HCT116 (cell line): Measurements from ENCODE around the gene NCR3LG1. TPM values are rescaled to one million over a fixed set of nuclear protein-coding genes. Genes with fewer than 3 reads are reported as not detected.

ENCODE experiments used
- ATAC-seq: fragments of 200-7000 bp; cut with Tn5 transposase; 2 replicates; pipeline ENCODE4 v1.9.1; 2020; ENCODE audit warnings: mild to moderate bottlenecking, moderate library complexity
- Bru-seq: library from RNA; stranded (reverse); fragments of 400-500 nt; gene quantifications from one replicate; lab custom pipeline; 2021; lab: Mats Ljungman, UMichigan
- BruChase-seq, 2 experiments: library from RNA; stranded (reverse); fragments of 400-500 nt; gene quantifications; one replicate each; lab custom pipeline; 2021; lab: Mats Ljungman, UMichigan
- BruUV-seq: library from RNA; stranded (reverse); fragments of 400-500 nt; replicated peaks from 2 replicates; lab custom pipeline; 2021; lab: Mats Ljungman, UMichigan
- CTCF ChIA-PET: fragments of 300-600 bp; sonication (Branson Sonifier 250); formaldehyde crosslinking; loops from one replicate; lab custom pipeline; 2021; ENCODE audit warnings: antibody characterized with exemption; lab: Charles Lee
- POLR2A ChIA-PET: fragments of 300-600, 350-600 bp; sonication (Branson Sonifier 250); formaldehyde crosslinking; loops from one replicate; lab custom pipeline; 2021; ENCODE audit warnings: antibody characterized with exemption; lab: Charles Lee
- RAD21 ChIA-PET, 2 experiments: fragments of 300-600 bp; sonication (Branson Sonifier 250); formaldehyde crosslinking; loops; one replicate each; lab custom pipeline; 2023; ENCODE audit warnings: low total read pairs in 2 of 2; ENCODE audit not compliant: uncharacterized antibody in 2 of 2, unreplicated experiment in 2 of 2, low non-redundant PET in 1 of 2; lab: Charles Lee
- DNase-seq: peaks from one replicate; pipeline ENCODE4 v3.0.0-alpha.2; 2010; ENCODE audit warnings: low read depth, low spot score
- H2AFZ ChIP-seq: fragments of 200-600 bp; shearing (Covaris generic), sonication (generic); 2 replicates; pipeline ENCODE4 v1.6.1; 2017; ENCODE audit warnings: low read depth, mixed run types, mixed read lengths, antibody characterized with exemption, low read length; ENCODE audit not compliant: poor library complexity, severe bottlenecking
- H3K27ac ChIP-seq: 2 replicates; pipeline ENCODE4 v1.5.1; 2012; ENCODE audit warnings: low read depth, low read length
- H3K27me3 ChIP-seq: fragments of 200-600 bp; sonication (generic); 2 replicates; pipeline ENCODE4 v1.6.1; 2016; ENCODE audit warnings: mixed run types, low read length, mixed read lengths; ENCODE audit not compliant: insufficient read depth
- H3K36me3 ChIP-seq, 2 experiments: fragments of 200-500 bp in 1 of 2; fragments of 200-600 bp in 1 of 2; sonication (Bioruptor generic) in 1 of 2; sonication (generic) in 1 of 2; 2 replicates each; pipeline versions ENCODE4 v1.5.1 to v1.6.1; 2014 to 2016; ENCODE audit warnings: low read length in 2 of 2, inconsistent platforms in 1 of 2, mixed read lengths in 1 of 2, mixed run types in 1 of 2; ENCODE audit not compliant: insufficient read depth in 2 of 2, control insufficient read depth in 1 of 2
- H3K4me1 ChIP-seq, 2 experiments: fragments of 200-600 bp in 1 of 2; sonication (generic) in 1 of 2; 2 replicates each; pipeline versions ENCODE4 v1.5.1 to v1.6.1; 2012 to 2017; ENCODE audit warnings: low read length in 2 of 2, inconsistent platforms in 1 of 2, mild to moderate bottlenecking in 1 of 2, mixed read lengths in 1 of 2, mixed run types in 1 of 2, moderate library complexity in 1 of 2; ENCODE audit not compliant: insufficient read depth in 2 of 2, control insufficient read depth in 1 of 2
- H3K4me2 ChIP-seq: fragments of 200-600 bp; sonication (generic); 2 replicates; pipeline ENCODE4 v1.6.1; 2017; ENCODE audit warnings: mixed run types, low read length, mixed read lengths
- H3K4me3 ChIP-seq, 2 experiments: fragments of 200-600 bp in 1 of 2; sonication (generic) in 1 of 2; replicated peaks in 1 of 2; 2 replicates each; pipeline ENCODE4 v1.5.1; 2011 to 2016; ENCODE audit warnings: low read length in 2 of 2, control low read depth in 1 of 2, low read depth in 1 of 2, mild to moderate bottlenecking in 1 of 2, mixed read lengths in 1 of 2, mixed run types in 1 of 2
- H3K79me2 ChIP-seq: fragments of 200-600 bp; sonication (generic); 2 replicates; pipeline ENCODE4 v1.6.1; 2017; ENCODE audit warnings: mild to moderate bottlenecking, mixed run types, low read length, moderate library complexity, mixed read lengths; ENCODE audit not compliant: insufficient read depth
- H3K9ac ChIP-seq: fragments of 200-600 bp; sonication (generic); 2 replicates; pipeline ENCODE4 v1.6.1; 2016; ENCODE audit warnings: low read length, mixed read lengths
- H3K9me2 ChIP-seq: fragments of 200-600 bp; sonication (generic), shearing (Covaris generic); 2 replicates; pipeline ENCODE4 v1.6.1; 2017; ENCODE audit warnings: mixed run types, mild to moderate bottlenecking, moderate library complexity; ENCODE audit not compliant: insufficient read depth
- H3K9me3 ChIP-seq, 2 experiments: fragments of 200-500 bp in 1 of 2; fragments of 200-600 bp in 1 of 2; sonication (Bioruptor generic) in 1 of 2; sonication (generic) in 1 of 2; 2 replicates each; pipeline ENCODE4 v1.6.1; 2014 to 2017; ENCODE audit warnings: low read length in 2 of 2, mixed read lengths in 2 of 2, inconsistent platforms in 1 of 2, low read depth in 1 of 2, mild to moderate bottlenecking in 1 of 2, mixed run types in 1 of 2, moderate library complexity in 1 of 2; ENCODE audit not compliant: control insufficient read depth in 1 of 2, insufficient read depth in 1 of 2
- H4K20me1 ChIP-seq: fragments of 200-600 bp; sonication (generic), shearing (Covaris generic); 2 replicates; pipeline ENCODE4 v1.6.1; 2017; ENCODE audit warnings: mixed run types, mild to moderate bottlenecking, moderate library complexity; ENCODE audit not compliant: insufficient read depth
- SP1 ChIP-seq: IDR thresholded peaks from 2 replicates; pipeline ENCODE4 v1.6.1; 2012; ENCODE audit warnings: low read depth
- SRF ChIP-seq: IDR thresholded peaks from 2 replicates; pipeline ENCODE4 v1.6.1; 2012; ENCODE audit warnings: low read depth
- intact Hi-C: fragments of 100-400 bp; cut with micrococcal nuclease; formaldehyde crosslinking; loops from 2 replicates; pipeline ENCODE4 v1.10.0; 2022
- long read RNA-seq: library from polyadenylated mRNA; unstranded; transcript quantifications from one replicate; pipeline ENCODE4 v2.0.0, GENCODE V29; 2021; ENCODE audit not compliant: unreplicated experiment
- polyA plus RNA-seq: library from polyadenylated mRNA; unstranded; fragments of >200 nt; gene quantifications from 2 replicates; pipeline ENCODE4 v1.2.1, GENCODE V29; 2012; ENCODE audit warnings: missing spikeins
- total RNA-seq: library from RNA; stranded (reverse); gene quantifications from one replicate; pipeline ENCODE4 v1.2.1, GENCODE V29; 2021; ENCODE audit not compliant: unreplicated experiment
- TF ChIP-seq, protein P1 (sequence below): IDR thresholded peaks from 2 replicates; pipeline ENCODE4 v1.6.1; 2012; ENCODE audit warnings: low read depth

NCR3LG1 gene, protein sequence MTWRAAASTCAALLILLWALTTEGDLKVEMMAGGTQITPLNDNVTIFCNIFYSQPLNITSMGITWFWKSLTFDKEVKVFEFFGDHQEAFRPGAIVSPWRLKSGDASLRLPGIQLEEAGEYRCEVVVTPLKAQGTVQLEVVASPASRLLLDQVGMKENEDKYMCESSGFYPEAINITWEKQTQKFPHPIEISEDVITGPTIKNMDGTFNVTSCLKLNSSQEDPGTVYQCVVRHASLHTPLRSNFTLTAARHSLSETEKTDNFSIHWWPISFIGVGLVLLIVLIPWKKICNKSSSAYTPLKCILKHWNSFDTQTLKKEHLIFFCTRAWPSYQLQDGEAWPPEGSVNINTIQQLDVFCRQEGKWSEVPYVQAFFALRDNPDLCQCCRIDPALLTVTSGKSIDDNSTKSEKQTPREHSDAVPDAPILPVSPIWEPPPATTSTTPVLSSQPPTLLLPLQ
- total RNA-seq (1.5 TPM), Bru-seq, nascent RNA (percentile 46 among the genes with signal in this experiment), BruChase-seq, experiment 1, labeled RNA remaining after a 6-hour chase (percentile 76 among the genes with signal in this experiment), BruChase-seq, experiment 2, labeled RNA remaining after a 2-hour chase (percentile 62 among the genes with signal in this experiment)
- 0.66 and 0.87 TPM in 2 replicates for polyA plus RNA-seq
- long read RNA-seq, partial matches to known transcripts = 0 of 1 reads
- long read RNA-seq, other reads (novel, unspliced or antisense) = 1 of 1 reads

DNA sequence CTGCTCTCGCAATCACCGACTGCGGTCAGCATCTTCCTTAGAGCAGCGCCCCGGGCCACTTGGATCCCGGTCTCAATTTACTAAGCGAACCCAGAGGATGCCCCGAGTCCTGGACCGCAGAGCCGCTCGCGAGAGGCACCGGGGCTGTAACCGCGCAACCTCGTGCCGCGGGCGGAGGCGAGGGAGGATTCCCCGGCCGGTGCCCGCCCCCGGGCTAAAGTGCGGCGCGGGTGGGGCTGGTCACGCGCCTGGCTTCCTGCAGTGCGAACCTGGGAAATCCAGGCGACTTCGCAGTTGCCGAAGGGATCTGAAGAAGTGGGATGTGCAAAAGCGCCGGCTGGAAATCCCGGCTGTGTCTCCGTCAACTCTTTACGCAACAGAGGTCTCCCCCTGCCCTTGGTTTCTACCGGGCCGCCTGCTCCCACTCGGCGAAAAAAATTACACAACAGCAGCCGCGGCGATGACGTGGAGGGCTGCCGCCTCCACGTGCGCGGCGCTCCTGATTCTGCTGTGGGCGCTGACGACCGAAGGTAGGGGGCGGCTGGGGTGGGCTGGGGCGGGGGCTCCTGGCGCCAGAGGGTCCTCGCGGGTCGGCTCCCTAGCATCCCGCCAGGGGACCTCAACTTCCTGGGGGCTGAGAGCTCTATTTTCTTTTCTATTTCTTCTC is at the start of gene NCR3LG1:
NCR3LG1 (plus strand) TSS at position 291 of the 667 bp plus-strand sequence; CDS start at position 461, 170 bp downstream.
- no peak within 1 kb of the TSS for H3K4me2 ChIP-seq
- H3K36me3 ChIP-seq = no peaks in the 10 kb centered on the region
- H3K4me3 ChIP-seq = no peak within 1 kb of the TSS
- peaks cover 6 to 23% of the 10 kb centered on the region in 2 experiments; a peak in 3 of 4 replicates for H3K4me1 ChIP-seq
- TF ChIP-seq, protein P1, sequence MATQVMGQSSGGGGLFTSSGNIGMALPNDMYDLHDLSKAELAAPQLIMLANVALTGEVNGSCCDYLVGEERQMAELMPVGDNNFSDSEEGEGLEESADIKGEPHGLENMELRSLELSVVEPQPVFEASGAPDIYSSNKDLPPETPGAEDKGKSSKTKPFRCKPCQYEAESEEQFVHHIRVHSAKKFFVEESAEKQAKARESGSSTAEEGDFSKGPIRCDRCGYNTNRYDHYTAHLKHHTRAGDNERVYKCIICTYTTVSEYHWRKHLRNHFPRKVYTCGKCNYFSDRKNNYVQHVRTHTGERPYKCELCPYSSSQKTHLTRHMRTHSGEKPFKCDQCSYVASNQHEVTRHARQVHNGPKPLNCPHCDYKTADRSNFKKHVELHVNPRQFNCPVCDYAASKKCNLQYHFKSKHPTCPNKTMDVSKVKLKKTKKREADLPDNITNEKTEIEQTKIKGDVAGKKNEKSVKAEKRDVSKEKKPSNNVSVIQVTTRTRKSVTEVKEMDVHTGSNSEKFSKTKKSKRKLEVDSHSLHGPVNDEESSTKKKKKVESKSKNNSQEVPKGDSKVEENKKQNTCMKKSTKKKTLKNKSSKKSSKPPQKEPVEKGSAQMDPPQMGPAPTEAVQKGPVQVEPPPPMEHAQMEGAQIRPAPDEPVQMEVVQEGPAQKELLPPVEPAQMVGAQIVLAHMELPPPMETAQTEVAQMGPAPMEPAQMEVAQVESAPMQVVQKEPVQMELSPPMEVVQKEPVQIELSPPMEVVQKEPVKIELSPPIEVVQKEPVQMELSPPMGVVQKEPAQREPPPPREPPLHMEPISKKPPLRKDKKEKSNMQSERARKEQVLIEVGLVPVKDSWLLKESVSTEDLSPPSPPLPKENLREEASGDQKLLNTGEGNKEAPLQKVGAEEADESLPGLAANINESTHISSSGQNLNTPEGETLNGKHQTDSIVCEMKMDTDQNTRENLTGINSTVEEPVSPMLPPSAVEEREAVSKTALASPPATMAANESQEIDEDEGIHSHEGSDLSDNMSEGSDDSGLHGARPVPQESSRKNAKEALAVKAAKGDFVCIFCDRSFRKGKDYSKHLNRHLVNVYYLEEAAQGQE = no peak
- TF ChIP-seq SRF = no peak
- no peak for TF ChIP-seq SP1
- ATAC-seq (no peak), DNase-seq (no peak)
- H3K27me3 ChIP-seq = no peaks in the 10 kb centered on the region
- no TSS peak for BruUV-seq
- intact Hi-C loops = loop anchor here (10.0 kb wide), 1 partner anchor 117 kb away; no protein-coding TSS in a partner anchor
- H3K9me2 ChIP-seq = no peaks in the 10 kb centered on the region
- no peaks in the 10 kb centered on the region for H3K9me3 ChIP-seq
- H3K79me2 ChIP-seq = no peaks in the 10 kb centered on the region
- ChIA-PET POLR2A (no interaction called here), CTCF (no interaction called here), RAD21 (no interaction called here)
- H2AFZ ChIP-seq = no peak within 1 kb of the TSS
- no peak within 1 kb of the TSS for H3K27ac ChIP-seq
- no peak within 1 kb of the TSS for H3K9ac ChIP-seq
- H4K20me1 ChIP-seq = no peaks in the 10 kb centered on the region
